Measurements from ENCODE around the gene CLIC5. TPM values are rescaled to one million over a fixed set of nuclear protein-coding genes. Genes with fewer than 3 reads are reported as not detected.

The CLIC5 gene
- total RNA-seq, 4 donors from 2014 or later = 0.45 to 2.6 (median 1.6) TPM

GRCh38 chr6:46010771-46011170, 4.9 kb downstream of the CLIC5 start:
- Histone ChIP-seq H3K9me3 (no peaks in the 10 kb centered on the region), H3K4me1 (peaks cover 15% of the 10 kb centered on the region), H3K27ac (no peak overlapping the region), H3K27me3 (peaks cover 9% of the 10 kb centered on the region), H3K36me3 (no peaks in the 10 kb centered on the region), H3K4me3 (no peak overlapping the region)
- 80% methylated on average over 5 of the region's 5 CpGs for WGBS
- TF ChIP-seq POLR2A (IDR thresholded peaks at IDR 0.05) (no peak), CTCF (IDR thresholded peaks at IDR 0.05) (no peak), POLR2AphosphoS5 (IDR thresholded peaks at IDR 0.05) (no peak), EP300 (IDR thresholded peaks at IDR 0.05) (no peak)
- DNase-seq (ENCODE audit: low spot score in 2 of 2) = no peak

- no peak for DNase-seq (ENCODE audit: low spot score in 2 of 2)
- WGBS = 87% methylated on average over 3 of the region's 3 CpGs
- Histone ChIP-seq H3K36me3 (no peaks in the 10 kb centered on the region), H3K9me3 (no peaks in the 10 kb centered on the region), H3K27ac (no peak overlapping the region), H3K4me1 (peaks cover 10% of the 10 kb centered on the region), H3K4me3 (no peak overlapping the region), H3K27me3 (peaks cover 4% of the 10 kb centered on the region)
- TF ChIP-seq POLR2AphosphoS5 (IDR thresholded peaks at IDR 0.05) (no peak), CTCF (IDR thresholded peaks at IDR 0.05) (no peak), POLR2A (IDR thresholded peaks at IDR 0.05) (no peak), EP300 (IDR thresholded peaks at IDR 0.05) (no peak)
Measured at GRCh38 chr6:46010270-46010669, 5.4 kb downstream of the CLIC5 start.

DNA sequence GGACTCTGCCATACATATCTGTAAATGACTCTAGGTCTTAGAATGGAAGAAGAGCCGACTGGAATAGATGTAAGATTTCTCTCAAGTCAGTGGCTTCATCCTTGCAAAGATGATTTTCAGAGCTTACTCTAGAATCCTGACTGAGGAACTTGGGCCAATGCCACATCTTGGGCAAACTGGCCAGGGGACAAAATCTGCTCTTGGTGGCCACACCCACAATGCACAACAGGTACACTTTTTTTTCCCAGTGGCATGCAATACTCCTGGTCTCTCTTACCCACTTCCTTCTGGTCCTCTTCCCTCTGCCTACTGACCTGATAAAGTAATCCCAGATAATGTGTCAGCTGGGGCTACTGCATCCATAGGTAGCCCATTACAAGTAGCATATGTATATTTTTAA, 13.4 kb downstream of the CLIC5 start:
- no peaks in the 10 kb centered on the region for H3K4me1 ChIP-seq
- H3K27ac ChIP-seq = no peak overlapping the region
- no peaks in the 10 kb centered on the region for H3K36me3 ChIP-seq
- no peaks in the 10 kb centered on the region for H3K27me3 ChIP-seq
- 88% methylated on average over 1 of the region's 1 CpG for WGBS
- no peak for DNase-seq (ENCODE audit: low spot score in 2 of 2)
- TF ChIP-seq POLR2AphosphoS5 (IDR thresholded peaks at IDR 0.05) (no peak), POLR2A (IDR thresholded peaks at IDR 0.05) (no peak), CTCF (IDR thresholded peaks at IDR 0.05) (no peak), EP300 (IDR thresholded peaks at IDR 0.05) (no peak)
- no peak overlapping the region for H3K4me3 ChIP-seq
- no peaks in the 10 kb centered on the region for H3K9me3 ChIP-seq

- no peaks in the 10 kb centered on the region for H3K4me1 ChIP-seq
- no peaks in the 10 kb centered on the region for H3K27me3 ChIP-seq
- no peak overlapping the region for H3K27ac ChIP-seq
- no peak for DNase-seq (ENCODE audit: low spot score in 2 of 2)
- 71% methylated on average over 1 of the region's 1 CpG for WGBS
- no peaks in the 10 kb centered on the region for H3K9me3 ChIP-seq
- no peaks in the 10 kb centered on the region for H3K36me3 ChIP-seq
- H3K4me3 ChIP-seq = no peak overlapping the region
- no peak for TF ChIP-seq CTCF (IDR thresholded peaks at IDR 0.05)
- no peak for TF ChIP-seq EP300 (IDR thresholded peaks at IDR 0.05)
- no peak for TF ChIP-seq POLR2AphosphoS5 (IDR thresholded peaks at IDR 0.05)
- TF ChIP-seq POLR2A (IDR thresholded peaks at IDR 0.05) = no peak
Measured at GRCh38 chr6:46000905-46001304, 14.8 kb downstream of the CLIC5 start.

DNA sequence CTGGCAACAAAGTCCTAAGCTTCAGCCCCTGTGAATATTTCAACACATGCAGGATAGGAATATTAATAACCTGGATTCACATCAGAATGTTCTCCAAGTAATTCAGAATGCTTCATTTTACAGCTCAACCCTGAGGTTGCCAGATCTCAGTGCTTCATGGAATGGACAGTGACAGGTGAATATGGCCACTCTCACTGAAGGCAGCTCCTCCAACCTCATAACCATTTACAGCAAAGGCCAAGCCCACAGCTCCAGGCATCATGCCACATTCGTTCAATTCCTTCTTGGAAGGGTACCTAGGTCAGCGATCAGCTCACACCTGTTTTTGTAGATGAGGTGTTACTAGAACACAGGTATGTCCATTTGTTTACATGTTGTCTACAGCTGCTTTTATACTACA, 17.1 kb downstream of the CLIC5 start:
- Histone ChIP-seq H3K27me3 (no peaks in the 10 kb centered on the region), H3K9me3 (no peaks in the 10 kb centered on the region), H3K4me1 (no peaks in the 10 kb centered on the region), H3K36me3 (no peaks in the 10 kb centered on the region), H3K27ac (no peak overlapping the region), H3K4me3 (no peak overlapping the region)
- WGBS = 79% methylated on average over 2 of the region's 2 CpGs
- TF ChIP-seq EP300 (IDR thresholded peaks at IDR 0.05) = no peak
- no peak for TF ChIP-seq CTCF (IDR thresholded peaks at IDR 0.05)
- TF ChIP-seq POLR2A (IDR thresholded peaks at IDR 0.05) = no peak
- DNase-seq (ENCODE audit: low spot score in 2 of 2) = no peak

Data from suprapubic skin (tissue), 4 donors.